H9 (cell line): ENCODE results near the gene CHID1. TPM values are rescaled to one million over a fixed set of nuclear protein-coding genes. Genes with fewer than 3 reads are reported as not detected.

Experiments
- DNase-seq: peaks from one replicate; pipeline ENCODE4 v3.0.0-alpha.2; 2017
- H2AFZ ChIP-seq: one replicate; pipeline ENCODE4 v1.6.1; 2013; ENCODE audit warnings: mild to moderate bottlenecking, low read length, control low read depth, moderate library complexity
- H2AK5ac ChIP-seq: 2 replicates; pipeline ENCODE4 v1.6.1; 2013; ENCODE audit warnings: low read length, control low read depth, mixed read lengths; ENCODE audit not compliant: insufficient read length
- H2BK120ac ChIP-seq: one replicate; pipeline ENCODE4 v1.6.1; 2013; ENCODE audit warnings: low read depth, mild to moderate bottlenecking, low read length, control low read depth, inconsistent platforms; ENCODE audit not compliant: poor library complexity, severe bottlenecking
- H2BK12ac ChIP-seq: 2 replicates; pipeline ENCODE4 v1.6.1; 2013; ENCODE audit warnings: low read length, control low read depth, mixed read lengths, low read depth; ENCODE audit not compliant: insufficient read length
- H2BK15ac ChIP-seq: 2 replicates; pipeline ENCODE4 v1.6.1; 2013; ENCODE audit warnings: low read depth, low read length, control low read depth
- H2BK20ac ChIP-seq: one replicate; pipeline ENCODE4 v1.6.1; 2013; ENCODE audit warnings: low read depth, mild to moderate bottlenecking, low read length, control low read depth, inconsistent platforms; ENCODE audit not compliant: poor library complexity, severe bottlenecking
- H2BK5ac ChIP-seq: 2 replicates; pipeline ENCODE4 v1.6.1; 2013; ENCODE audit warnings: low read length, control low read depth, mixed read lengths; ENCODE audit not compliant: insufficient read length
- H3K14ac ChIP-seq: 2 replicates; pipeline ENCODE4 v1.6.1; 2013; ENCODE audit warnings: low read length, control low read depth; ENCODE audit not compliant: insufficient read depth
- H3K18ac ChIP-seq: 2 replicates; pipeline ENCODE4 v1.6.1; 2013; ENCODE audit warnings: low read depth, mild to moderate bottlenecking, mixed read lengths, low read length, control low read depth; ENCODE audit not compliant: insufficient read length
- H3K23ac ChIP-seq: 2 replicates; pipeline ENCODE4 v1.6.1; 2013; ENCODE audit warnings: low read length, control low read depth, mixed read lengths, low read depth; ENCODE audit not compliant: insufficient read length
- H3K23me2 ChIP-seq: 2 replicates; pipeline ENCODE4 v1.6.1; 2013; ENCODE audit warnings: low read depth, mild to moderate bottlenecking, mixed read lengths, low read length, control low read depth; ENCODE audit not compliant: insufficient read length, poor library complexity, severe bottlenecking
- H3K27ac ChIP-seq: 2 replicates; pipeline ENCODE4 v1.5.1; 2013; ENCODE audit warnings: low read length, control low read depth, mixed read lengths, low read depth; ENCODE audit not compliant: insufficient read length
- H3K27me3 ChIP-seq: 2 replicates; pipeline ENCODE4 v1.6.1; 2013; ENCODE audit warnings: low read length, control low read depth, inconsistent platforms; ENCODE audit not compliant: insufficient read depth
- H3K4ac ChIP-seq: 2 replicates; pipeline ENCODE4 v1.6.1; 2013; ENCODE audit warnings: low read depth, mild to moderate bottlenecking, control low read depth, inconsistent platforms, low read length, moderate library complexity
- H3K4me1 ChIP-seq: 2 replicates; pipeline ENCODE4 v1.6.1; 2013; ENCODE audit warnings: low read length, control low read depth, inconsistent platforms; ENCODE audit not compliant: insufficient read depth
- H3K4me2 ChIP-seq: 2 replicates; pipeline ENCODE4 v1.6.1; 2013; ENCODE audit warnings: low read length, control low read depth, mixed read lengths; ENCODE audit not compliant: insufficient read length, insufficient read depth
- H3K56ac ChIP-seq: 2 replicates; pipeline ENCODE4 v1.6.1; 2013; ENCODE audit warnings: low read depth, mild to moderate bottlenecking, mixed read lengths, low read length, control low read depth; ENCODE audit not compliant: insufficient read length
- H3K79me1 ChIP-seq: 2 replicates; pipeline ENCODE4 v1.6.1; 2013; ENCODE audit warnings: low read depth, mild to moderate bottlenecking, moderate library complexity, low read length, control low read depth, inconsistent platforms; ENCODE audit not compliant: insufficient read depth, poor library complexity, severe bottlenecking
- H3K79me2 ChIP-seq: 2 replicates; pipeline ENCODE4 v1.6.1; 2013; ENCODE audit warnings: low read length, control low read depth, inconsistent platforms; ENCODE audit not compliant: insufficient read depth
- H3K9ac ChIP-seq: 2 replicates; pipeline ENCODE4 v1.6.1; 2013; ENCODE audit warnings: low read length, control low read depth, mixed read lengths; ENCODE audit not compliant: insufficient read length; ENCODE audit errors: extremely low read depth
- H3K9me3 ChIP-seq: one replicate; pipeline ENCODE4 v1.6.1; 2013; ENCODE audit warnings: low read depth, low read length, inconsistent platforms; ENCODE audit not compliant: control insufficient read depth
- H3T11ph ChIP-seq: one replicate; pipeline ENCODE4 v1.6.1; 2013; ENCODE audit warnings: mild to moderate bottlenecking, low read length, control low read depth, inconsistent platforms
- H4K20me1 ChIP-seq: one replicate; pipeline ENCODE4 v1.6.1; 2013; ENCODE audit not compliant: control insufficient read depth, insufficient read length, insufficient read depth
- H4K5ac ChIP-seq: 2 replicates; pipeline ENCODE4 v1.6.1; 2013; ENCODE audit warnings: low read depth, mild to moderate bottlenecking, mixed read lengths, low read length, control low read depth; ENCODE audit not compliant: insufficient read length
- H4K8ac ChIP-seq: replicated peaks from 2 replicates; pipeline ENCODE4 v1.6.1; 2013; ENCODE audit warnings: low read length, control low read depth, mixed read lengths, low read depth; ENCODE audit not compliant: insufficient read length
- H4K91ac ChIP-seq: 2 replicates; pipeline ENCODE4 v1.6.1; 2013; ENCODE audit warnings: low read depth, mild to moderate bottlenecking, moderate library complexity, mixed read lengths, low read length, control low read depth; ENCODE audit not compliant: insufficient read length
- H3K27ac Mint-ChIP-seq, 3 experiments: 2 replicates in 2 of 3; 3 replicates in 1 of 3; pipeline ENCODE4 v1.8.0; 2020 to 2021; ENCODE audit warnings: mixed read lengths in 3 of 3, mild to moderate bottlenecking in 1 of 3, moderate library complexity in 1 of 3
- H3K27me3 Mint-ChIP-seq: 2 replicates; pipeline ENCODE4 v1.8.0; 2021; ENCODE audit warnings: low read depth, mild to moderate bottlenecking, moderate library complexity, mixed read lengths
- H3K36me3 Mint-ChIP-seq, 3 experiments: 2 replicates in 2 of 3; 3 replicates in 1 of 3; pipeline ENCODE4 v1.8.0; 2020 to 2021; ENCODE audit warnings: low read depth in 3 of 3, mixed read lengths in 3 of 3; ENCODE audit not compliant: insufficient read depth in 1 of 3
- H3K4me1 Mint-ChIP-seq, 2 experiments: 2 replicates each; pipeline ENCODE4 v1.8.0; 2020; ENCODE audit warnings: mixed read lengths in 2 of 2
- H3K4me3 Mint-ChIP-seq, 2 experiments: 2 replicates in 1 of 2; 3 replicates in 1 of 2; pipeline ENCODE4 v1.8.0; 2020 to 2021; ENCODE audit warnings: mild to moderate bottlenecking in 2 of 2, mixed read lengths in 2 of 2, moderate library complexity in 1 of 2
- H3K9me3 Mint-ChIP-seq, 2 experiments: 2 replicates in 1 of 2; 3 replicates in 1 of 2; pipeline ENCODE4 v1.8.0; 2020; ENCODE audit warnings: mild to moderate bottlenecking in 2 of 2, mixed read lengths in 2 of 2, moderate library complexity in 1 of 2
- WGBS: extraction: QIAGEN DNeasy Blood & Tissue Kit; methylation state at CpG from one replicate; pipeline ENCODE4 v1.1.7; 2013; ENCODE audit warnings: missing lambda C conversion rate, low lambda C conversion rate, mixed read lengths; ENCODE audit not compliant: insufficient read length; ENCODE audit errors: extremely low coverage; 5-methylcytosine and 5-hydroxymethylcytosine counted together
- total RNA-seq: library from RNA; stranded (reverse); gene quantifications from 2 replicates; pipeline ENCODE4 v1.2.1, GENCODE V29; 2021
- TF ChIP-seq, protein P1 (sequence below): fragments of 200-600 bp; sonication (generic); conservative IDR thresholded peaks from 3 replicates; pipeline ENCODE4 v1.8.0; 2021; ENCODE audit warnings: antibody characterized with exemption, mild to moderate bottlenecking

Gene CHID1
- total RNA-seq, 1 experiment from 2014 or later: 89.4 TPM

DNA sequence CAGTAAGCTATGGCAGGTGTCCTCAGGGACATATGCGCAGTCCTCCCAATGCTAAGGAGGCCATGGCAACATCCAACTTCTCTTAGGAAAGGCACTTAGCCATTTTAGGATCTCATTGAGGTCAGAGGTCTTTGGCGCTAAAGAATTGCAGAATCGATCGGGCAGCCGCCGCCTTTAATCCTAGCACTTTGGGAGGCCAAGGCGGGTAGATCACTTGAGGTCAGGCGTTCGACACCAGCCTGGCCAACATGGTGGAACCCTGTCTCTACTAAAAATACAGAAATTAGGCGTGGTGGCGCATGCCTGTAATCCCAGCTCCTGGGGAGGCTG is 1.2 kb upstream of the CHID1 start:
- Histone ChIP-seq H2BK12ac (no peak overlapping the region), H3K14ac (no peak overlapping the region), H3K27ac (no peak overlapping the region), H2BK120ac (no peak overlapping the region), H3K4me2 (peak overlapping the region; percentile 43), H2AFZ (no peak overlapping the region), H2AK5ac (no peak overlapping the region), H2BK5ac (no peak overlapping the region), H3K9ac (no peak overlapping the region), H4K5ac (no peak overlapping the region), H3K4ac (no peak overlapping the region), H4K91ac (no peak overlapping the region), H3K79me2 (peaks cover 3% of the 10 kb centered on the region; the same call in 1 of the 2 replicates), H3K4me1 (no peaks in the 10 kb centered on the region; the same call in 1 of the 2 replicates), H3T11ph (no peak overlapping the region), H3K27me3 (no peaks in the 10 kb centered on the region), H3K79me1 (peaks cover 6% of the 10 kb centered on the region), H3K56ac (no peak overlapping the region), H3K23ac (no peak overlapping the region), H4K20me1 (peaks cover 3% of the 10 kb centered on the region), H2BK20ac (no peak overlapping the region), H2BK15ac (no peak overlapping the region), H3K23me2 (peaks cover 18% of the 10 kb centered on the region), H3K9me3 (no peaks in the 10 kb centered on the region), H3K18ac (no peak overlapping the region), H4K8ac (no peak overlapping the region)
- Mint-ChIP-seq H3K4me3 (peak overlapping the region; percentile 77 to 86), H3K36me3 (peaks cover 0 to 18% (median 6%) of the 10 kb centered on the region in 3 experiments; a peak in 4 of 7 replicates), H3K9me3 (no peaks in the 10 kb centered on the region), H3K27ac (peak overlapping the region in 1 of 3 experiments; percentile 90; a peak in 2 of 7 replicates), H3K4me1 (peaks cover 9 to 14% of the 10 kb centered on the region in 2 experiments), H3K27me3 (no peaks in the 10 kb centered on the region)
- no CpG with 5 or more reads among the region's 11 CpGs for WGBS
- no peak for DNase-seq
- TF ChIP-seq, protein P1, sequence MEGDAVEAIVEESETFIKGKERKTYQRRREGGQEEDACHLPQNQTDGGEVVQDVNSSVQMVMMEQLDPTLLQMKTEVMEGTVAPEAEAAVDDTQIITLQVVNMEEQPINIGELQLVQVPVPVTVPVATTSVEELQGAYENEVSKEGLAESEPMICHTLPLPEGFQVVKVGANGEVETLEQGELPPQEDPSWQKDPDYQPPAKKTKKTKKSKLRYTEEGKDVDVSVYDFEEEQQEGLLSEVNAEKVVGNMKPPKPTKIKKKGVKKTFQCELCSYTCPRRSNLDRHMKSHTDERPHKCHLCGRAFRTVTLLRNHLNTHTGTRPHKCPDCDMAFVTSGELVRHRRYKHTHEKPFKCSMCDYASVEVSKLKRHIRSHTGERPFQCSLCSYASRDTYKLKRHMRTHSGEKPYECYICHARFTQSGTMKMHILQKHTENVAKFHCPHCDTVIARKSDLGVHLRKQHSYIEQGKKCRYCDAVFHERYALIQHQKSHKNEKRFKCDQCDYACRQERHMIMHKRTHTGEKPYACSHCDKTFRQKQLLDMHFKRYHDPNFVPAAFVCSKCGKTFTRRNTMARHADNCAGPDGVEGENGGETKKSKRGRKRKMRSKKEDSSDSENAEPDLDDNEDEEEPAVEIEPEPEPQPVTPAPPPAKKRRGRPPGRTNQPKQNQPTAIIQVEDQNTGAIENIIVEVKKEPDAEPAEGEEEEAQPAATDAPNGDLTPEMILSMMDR: no peak
